Measurements from ENCODE around the gene THADA. TPM values are rescaled to one million over a fixed set of nuclear protein-coding genes. Genes with fewer than 3 reads are reported as not detected.
A peak's percentile ranks its signal among the peaks of the same experiment; 100 is the strongest.
"Not testable (repeated sequence)": the region's sequence is repeated elsewhere in the genome, so short reads cannot be mapped to it uniquely, and the experiment has no call there.

Gene THADA
- total RNA-seq, 1 donor from 2014 or later, result 28.3 TPM

DNA sequence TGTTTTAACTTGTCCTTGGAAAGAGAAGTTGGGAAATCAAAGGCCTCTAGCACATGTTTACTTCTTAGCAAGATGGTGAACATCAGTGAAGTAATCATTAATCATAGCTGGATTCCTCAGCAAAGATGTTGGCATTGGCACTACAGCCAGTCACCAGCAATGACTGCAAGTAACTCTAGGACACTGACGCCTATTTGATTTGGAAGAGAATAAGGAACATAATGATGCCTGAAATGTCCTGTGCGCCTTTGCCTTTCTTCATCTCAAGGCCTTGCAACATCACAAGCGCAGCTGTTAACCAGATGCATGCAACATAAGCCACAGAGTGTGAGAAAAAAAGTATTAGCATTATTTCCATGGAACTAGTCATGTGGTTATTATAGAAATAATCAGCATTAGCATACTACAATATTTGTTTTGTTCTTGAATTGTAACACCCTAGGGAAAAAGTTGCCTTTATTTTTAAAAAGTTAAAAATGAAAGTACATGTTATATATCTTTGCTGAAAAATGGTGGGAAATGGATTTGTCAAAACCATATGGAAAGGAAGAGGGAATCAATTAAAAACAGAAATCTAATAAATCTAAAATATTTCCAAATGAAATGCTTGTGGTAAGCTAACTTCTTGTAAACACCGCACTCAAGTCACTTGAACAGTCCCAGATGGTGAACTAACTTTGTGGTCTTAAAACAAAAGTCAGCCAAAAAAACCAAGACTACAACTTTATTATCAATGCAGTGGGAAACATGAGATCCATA is 55.6 kb downstream of the THADA start:
- H3K36me3 Mint-ChIP-seq (ENCODE audit: unreplicated experiment), result peaks cover 3% of the 10 kb centered on the region
- TF ChIP-seq, protein P1, sequence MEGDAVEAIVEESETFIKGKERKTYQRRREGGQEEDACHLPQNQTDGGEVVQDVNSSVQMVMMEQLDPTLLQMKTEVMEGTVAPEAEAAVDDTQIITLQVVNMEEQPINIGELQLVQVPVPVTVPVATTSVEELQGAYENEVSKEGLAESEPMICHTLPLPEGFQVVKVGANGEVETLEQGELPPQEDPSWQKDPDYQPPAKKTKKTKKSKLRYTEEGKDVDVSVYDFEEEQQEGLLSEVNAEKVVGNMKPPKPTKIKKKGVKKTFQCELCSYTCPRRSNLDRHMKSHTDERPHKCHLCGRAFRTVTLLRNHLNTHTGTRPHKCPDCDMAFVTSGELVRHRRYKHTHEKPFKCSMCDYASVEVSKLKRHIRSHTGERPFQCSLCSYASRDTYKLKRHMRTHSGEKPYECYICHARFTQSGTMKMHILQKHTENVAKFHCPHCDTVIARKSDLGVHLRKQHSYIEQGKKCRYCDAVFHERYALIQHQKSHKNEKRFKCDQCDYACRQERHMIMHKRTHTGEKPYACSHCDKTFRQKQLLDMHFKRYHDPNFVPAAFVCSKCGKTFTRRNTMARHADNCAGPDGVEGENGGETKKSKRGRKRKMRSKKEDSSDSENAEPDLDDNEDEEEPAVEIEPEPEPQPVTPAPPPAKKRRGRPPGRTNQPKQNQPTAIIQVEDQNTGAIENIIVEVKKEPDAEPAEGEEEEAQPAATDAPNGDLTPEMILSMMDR (IDR thresholded peaks at IDR 0.05), result no peak
- H3K4me3 Mint-ChIP-seq (ENCODE audit: unreplicated experiment), result no peak overlapping the region
- H3K27ac Mint-ChIP-seq (ENCODE audit: unreplicated experiment), result peak overlapping the region; percentile 24
- H3K27me3 Mint-ChIP-seq (ENCODE audit: unreplicated experiment), result no peaks in the 10 kb centered on the region
- no peaks in the 10 kb centered on the region for H3K9me3 Mint-ChIP-seq (ENCODE audit: unreplicated experiment)
- no peak for DNase-seq (ENCODE audit: extremely low spot score, unreplicated experiment)
- H3K4me1 Mint-ChIP-seq (ENCODE audit: unreplicated experiment), result peaks cover 6% of the 10 kb centered on the region

DNA sequence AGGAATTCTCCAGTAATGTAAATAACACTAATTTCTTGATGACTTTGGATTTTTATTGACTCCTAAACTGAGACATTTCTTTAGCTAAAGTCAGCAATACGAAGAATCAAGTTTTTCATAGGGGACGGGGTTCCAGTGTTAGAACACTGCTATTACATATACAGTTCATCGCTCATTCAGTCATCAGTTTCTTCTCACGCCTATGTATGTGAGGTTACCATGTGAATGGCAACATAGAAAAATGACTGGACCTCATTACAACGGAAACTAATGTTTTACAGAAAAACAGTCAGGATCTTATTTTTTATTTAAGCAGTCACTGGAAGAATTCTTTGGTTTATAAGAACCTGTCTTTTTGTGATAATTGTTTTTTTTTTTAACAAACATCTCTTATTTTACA is 56.4 kb downstream of the THADA start:
- Mint-ChIP-seq H3K9me3 (ENCODE audit: unreplicated experiment) (no peaks in the 10 kb centered on the region), H3K4me3 (ENCODE audit: unreplicated experiment) (no peak overlapping the region), H3K36me3 (ENCODE audit: unreplicated experiment) (peaks cover 9% of the 10 kb centered on the region), H3K4me1 (ENCODE audit: unreplicated experiment) (peaks cover 6% of the 10 kb centered on the region), H3K27ac (ENCODE audit: unreplicated experiment) (no peak overlapping the region), H3K27me3 (ENCODE audit: unreplicated experiment) (no peaks in the 10 kb centered on the region)
- TF ChIP-seq, protein P1 (IDR thresholded peaks at IDR 0.05), result no peak
- no peak for DNase-seq (ENCODE audit: extremely low spot score, unreplicated experiment)

- no peak for DNase-seq (ENCODE audit: extremely low spot score, unreplicated experiment)
- Mint-ChIP-seq H3K36me3 (ENCODE audit: unreplicated experiment) (peaks cover 9% of the 10 kb centered on the region), H3K4me3 (ENCODE audit: unreplicated experiment) (no peak overlapping the region), H3K4me1 (ENCODE audit: unreplicated experiment) (peaks cover 6% of the 10 kb centered on the region), H3K27ac (ENCODE audit: unreplicated experiment) (no peak overlapping the region), H3K27me3 (ENCODE audit: unreplicated experiment) (no peaks in the 10 kb centered on the region), H3K9me3 (ENCODE audit: unreplicated experiment) (no peaks in the 10 kb centered on the region)
- TF ChIP-seq, protein P1 (IDR thresholded peaks at IDR 0.05), result no peak
These were observed 57.7 kb downstream of the THADA start for GRCh38 chr2:43538034-43538670.

- no peaks in the 10 kb centered on the region for H3K9me3 Mint-ChIP-seq (ENCODE audit: unreplicated experiment)
- no peak for DNase-seq (ENCODE audit: extremely low spot score, unreplicated experiment)
- no peak overlapping the region for H3K4me3 Mint-ChIP-seq (ENCODE audit: unreplicated experiment)
- peaks cover 6% of the 10 kb centered on the region for H3K4me1 Mint-ChIP-seq (ENCODE audit: unreplicated experiment)
- peaks cover 18% of the 10 kb centered on the region for H3K36me3 Mint-ChIP-seq (ENCODE audit: unreplicated experiment)
- no peak overlapping the region for H3K27ac Mint-ChIP-seq (ENCODE audit: unreplicated experiment)
- TF ChIP-seq, protein P1 (IDR thresholded peaks at IDR 0.05), result no peak
- H3K27me3 Mint-ChIP-seq (ENCODE audit: unreplicated experiment), result no peaks in the 10 kb centered on the region
These were observed 58.7 kb downstream of the THADA start for GRCh38 chr2:43537137-43537536.

DNA sequence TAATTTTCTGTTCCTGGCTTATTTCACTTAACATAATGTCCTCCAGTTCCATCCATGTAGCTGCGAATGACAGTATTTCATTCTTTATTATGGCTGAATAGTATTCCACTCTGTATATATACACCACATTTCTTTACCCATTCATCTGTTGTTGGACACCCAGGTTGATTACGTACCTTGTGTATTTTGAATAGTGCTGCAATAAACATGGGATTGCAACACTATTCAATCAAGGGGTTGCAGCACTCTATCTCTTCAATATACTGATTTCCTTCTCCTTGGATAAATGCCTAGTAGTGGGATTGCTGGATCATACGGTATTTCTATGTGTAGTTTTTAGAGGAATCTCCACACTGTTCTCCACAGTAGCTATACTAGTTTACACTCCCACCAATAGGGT is 61.3 kb downstream of the THADA start:
- Mint-ChIP-seq H3K4me3 (ENCODE audit: unreplicated experiment) (no peak overlapping the region), H3K36me3 (ENCODE audit: unreplicated experiment) (peaks cover 21% of the 10 kb centered on the region), H3K27ac (ENCODE audit: unreplicated experiment) (no peak overlapping the region), H3K4me1 (ENCODE audit: unreplicated experiment) (no peaks in the 10 kb centered on the region), H3K9me3 (ENCODE audit: unreplicated experiment) (no peaks in the 10 kb centered on the region), H3K27me3 (ENCODE audit: unreplicated experiment) (no peaks in the 10 kb centered on the region)
- TF ChIP-seq, protein P1 (IDR thresholded peaks at IDR 0.05), result no peak
- no peak for DNase-seq (ENCODE audit: extremely low spot score, unreplicated experiment)

GRCh38 chr2:43532572-43532971 is 63.3 kb downstream of the THADA start:
- H3K36me3 Mint-ChIP-seq (ENCODE audit: unreplicated experiment), result peaks cover 19% of the 10 kb centered on the region
- H3K4me3 Mint-ChIP-seq (ENCODE audit: unreplicated experiment); DNase-seq (ENCODE audit: extremely low spot score, unreplicated experiment); H3K9me3 Mint-ChIP-seq (ENCODE audit: unreplicated experiment); H3K27me3 Mint-ChIP-seq (ENCODE audit: unreplicated experiment); H3K27ac Mint-ChIP-seq (ENCODE audit: unreplicated experiment); H3K4me1 Mint-ChIP-seq (ENCODE audit: unreplicated experiment): not testable (repeated sequence)

All from osteocyte (in vitro differentiated cells).